ENCODE results near the gene IPP.
A peak's percentile ranks its signal among the peaks of the same experiment; 100 is the strongest.
"Not testable (repeated sequence)": the region's sequence is repeated elsewhere in the genome, so short reads cannot be mapped to it uniquely, and the experiment has no call there.

IPP gene

DNA sequence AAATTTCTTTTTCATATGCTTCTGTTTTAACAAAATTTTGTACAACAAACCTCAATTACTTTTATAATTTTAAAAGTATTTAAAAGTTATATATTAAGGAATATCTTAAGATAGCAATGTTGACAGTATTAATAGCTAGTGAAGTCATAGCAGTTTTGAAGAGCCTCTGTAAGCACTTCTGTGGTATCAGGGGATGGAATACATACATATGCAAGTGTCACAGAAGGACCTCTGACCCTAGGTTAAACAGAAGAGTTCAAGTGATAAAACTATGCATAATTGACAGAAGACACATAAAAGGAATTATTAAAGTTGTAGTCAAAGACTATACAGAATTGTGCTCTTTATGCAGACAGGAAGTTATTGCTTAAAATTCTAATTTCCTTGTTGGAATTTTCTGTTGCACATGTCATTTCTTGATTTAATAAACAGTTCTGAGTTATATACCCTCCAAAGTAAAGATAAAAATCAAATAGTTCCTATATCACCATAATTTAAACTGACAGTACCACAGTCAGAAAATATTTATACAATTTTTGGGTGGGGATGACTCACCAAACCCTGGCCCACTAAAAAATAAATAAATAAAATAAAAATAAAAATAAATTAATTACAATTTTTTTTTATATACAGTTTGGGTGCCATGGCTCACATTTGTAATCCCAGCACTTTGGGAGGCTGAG, 27.1 kb downstream of the IPP start:
- DNase-seq (no peak), ATAC-seq (replicated peaks) (no peak)
- Mint-ChIP-seq H3K4me1 (ENCODE audit: low read depth in 2 of 2) (no peaks in the 10 kb centered on the region), H3K4me3 (no peak overlapping the region), H3K9me3 (no peaks in the 10 kb centered on the region), H3K36me3 (ENCODE audit: insufficient read depth) (peaks cover 24% of the 10 kb centered on the region), H3K27ac (no peak overlapping the region), H3K27me3 (no peaks in the 10 kb centered on the region)

DNA sequence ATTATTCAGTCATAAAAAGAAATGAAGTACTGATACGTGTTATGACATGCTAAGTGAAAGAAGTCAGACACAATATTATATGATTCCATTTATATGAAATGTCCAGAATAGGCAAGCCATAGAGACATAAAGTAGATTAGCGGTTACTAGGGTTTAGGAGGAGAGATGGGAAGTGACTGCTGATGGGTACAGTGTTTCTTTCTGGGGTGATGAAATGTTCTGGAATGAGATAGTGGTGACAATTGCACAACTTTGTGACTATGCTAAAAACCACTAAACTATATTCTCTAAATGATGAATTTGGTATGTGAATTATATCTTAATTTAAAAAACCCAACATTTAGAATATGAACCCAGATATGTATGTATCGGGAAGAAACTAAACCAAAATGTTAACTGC, 27.6 kb downstream of the IPP start:
- Mint-ChIP-seq H3K27ac (no peak overlapping the region), H3K4me3 (no peak overlapping the region), H3K27me3 (no peaks in the 10 kb centered on the region), H3K36me3 (ENCODE audit: insufficient read depth) (peaks cover 24% of the 10 kb centered on the region), H3K4me1 (ENCODE audit: low read depth in 2 of 2) (no peaks in the 10 kb centered on the region), H3K9me3 (no peaks in the 10 kb centered on the region)
- no peak for DNase-seq
- ATAC-seq (replicated peaks), result no peak

GRCh38 chr1:45721207-45721606, 29.2 kb downstream of the IPP start:
- DNase-seq (no peak), ATAC-seq (replicated peaks) (no peak)
- no peaks in the 10 kb centered on the region for H3K4me1 Mint-ChIP-seq (ENCODE audit: low read depth in 2 of 2)
- H3K27ac Mint-ChIP-seq, result no peak overlapping the region
- no peak overlapping the region for H3K4me3 Mint-ChIP-seq
- H3K9me3 Mint-ChIP-seq, result no peaks in the 10 kb centered on the region
- peaks cover 19% of the 10 kb centered on the region for H3K36me3 Mint-ChIP-seq (ENCODE audit: insufficient read depth)
- H3K27me3 Mint-ChIP-seq, result no peaks in the 10 kb centered on the region

DNA sequence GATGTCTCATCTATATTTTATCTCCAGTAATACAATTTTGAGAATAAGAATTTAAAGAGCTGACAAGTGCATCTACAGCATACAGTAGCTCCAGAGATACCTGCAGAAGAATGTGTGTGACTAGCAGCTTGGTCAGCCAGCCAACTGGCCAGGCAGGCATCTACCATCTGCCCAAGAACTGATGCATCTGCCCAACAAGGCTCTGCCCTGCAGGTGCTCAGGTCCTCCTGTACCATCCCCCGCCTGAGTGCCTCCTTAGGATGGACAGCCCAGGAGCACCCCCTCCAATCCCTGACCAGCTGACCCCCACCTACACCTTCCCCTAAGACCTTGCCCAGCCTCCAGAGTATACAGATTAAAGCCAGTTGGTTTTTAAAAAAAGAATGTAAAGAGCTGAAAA, 32.2 kb downstream of the IPP start:
- H3K9me3 Mint-ChIP-seq, result no peaks in the 10 kb centered on the region
- peaks cover 37% of the 10 kb centered on the region for H3K36me3 Mint-ChIP-seq (ENCODE audit: insufficient read depth)
- H3K27me3 Mint-ChIP-seq, result no peaks in the 10 kb centered on the region
- ATAC-seq (replicated peaks) (no peak), DNase-seq (no peak)
- no peaks in the 10 kb centered on the region for H3K4me1 Mint-ChIP-seq (ENCODE audit: low read depth in 2 of 2)
- H3K27ac Mint-ChIP-seq, result no peak overlapping the region
- H3K4me3 Mint-ChIP-seq, result no peak overlapping the region

DNA sequence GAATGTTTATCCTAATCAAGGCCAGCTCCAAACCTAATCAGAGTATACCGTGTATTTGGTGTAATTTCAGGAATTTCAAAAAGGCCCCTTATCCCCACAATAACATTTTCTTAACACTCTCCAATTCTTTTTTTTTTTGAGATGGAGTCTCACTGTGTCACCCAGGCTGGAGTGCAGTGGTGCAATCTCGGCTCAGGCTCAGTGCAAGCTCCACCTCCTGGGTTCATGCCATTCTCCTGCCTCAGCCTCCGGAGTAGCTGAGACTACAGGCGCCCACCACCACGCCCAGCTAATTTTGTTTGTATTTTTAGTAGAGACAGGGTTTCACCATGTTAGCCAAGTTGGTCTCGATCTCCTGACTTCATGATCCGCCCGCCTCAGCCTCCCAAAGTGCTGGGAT, 33.1 kb downstream of the IPP start:
- not testable (repeated sequence) for H3K27ac Mint-ChIP-seq; H3K4me1 Mint-ChIP-seq (ENCODE audit: low read depth in 2 of 2); ATAC-seq (replicated peaks); H3K4me3 Mint-ChIP-seq; H3K9me3 Mint-ChIP-seq; H3K27me3 Mint-ChIP-seq; DNase-seq
- H3K36me3 Mint-ChIP-seq (ENCODE audit: insufficient read depth), result peaks cover 44% of the 10 kb centered on the region

GRCh38 chr1:45716700-45717099, 33.8 kb downstream of the IPP start:
- no peak for DNase-seq
- Mint-ChIP-seq H3K27me3 (no peaks in the 10 kb centered on the region), H3K4me3 (no peak overlapping the region), H3K27ac (no peak overlapping the region), H3K36me3 (ENCODE audit: insufficient read depth) (peaks cover 51% of the 10 kb centered on the region), H3K4me1 (ENCODE audit: low read depth in 2 of 2) (no peaks in the 10 kb centered on the region), H3K9me3 (no peaks in the 10 kb centered on the region)
- ATAC-seq (replicated peaks), result no peak

DNA sequence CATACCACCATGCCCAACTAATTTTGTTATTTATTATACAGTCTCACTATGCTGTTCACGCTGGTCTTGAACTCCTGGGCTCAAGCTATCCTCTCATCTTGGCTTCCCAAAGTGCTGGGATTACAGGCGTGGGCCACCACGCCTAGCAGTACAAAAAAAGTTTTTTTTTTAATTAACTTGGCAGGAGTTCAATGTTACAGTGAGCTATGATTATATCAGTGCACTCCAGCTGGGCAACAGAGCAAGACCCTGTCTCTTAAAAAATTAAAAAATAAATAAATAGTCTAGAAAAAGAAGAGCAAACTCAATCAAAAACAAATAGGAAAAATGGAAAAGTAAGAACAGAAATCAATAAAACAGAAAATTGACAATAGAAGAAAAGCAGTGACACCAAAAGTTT, 36.7 kb downstream of the IPP start:
- Mint-ChIP-seq H3K27ac (no peak overlapping the region), H3K27me3 (no peaks in the 10 kb centered on the region), H3K9me3 (no peaks in the 10 kb centered on the region), H3K4me1 (ENCODE audit: low read depth in 2 of 2) (no peaks in the 10 kb centered on the region), H3K36me3 (ENCODE audit: insufficient read depth) (peaks cover 65% of the 10 kb centered on the region), H3K4me3 (no peak overlapping the region)
- DNase-seq, result no peak
- ATAC-seq (replicated peaks), result no peak

GRCh38 chr1:45704637-45705036, 45.8 kb downstream of the IPP start:
- no peak for ATAC-seq (replicated peaks)
- no peaks in the 10 kb centered on the region for H3K27me3 Mint-ChIP-seq
- no peaks in the 10 kb centered on the region for H3K4me1 Mint-ChIP-seq (ENCODE audit: low read depth in 2 of 2)
- no peak overlapping the region for H3K27ac Mint-ChIP-seq
- peaks cover 17% of the 10 kb centered on the region for H3K36me3 Mint-ChIP-seq (ENCODE audit: insufficient read depth)
- no peak for DNase-seq
- H3K4me3 Mint-ChIP-seq, result no peak overlapping the region
- H3K9me3 Mint-ChIP-seq, result peaks cover 0 to 2% of the 10 kb centered on the region in 2 donors

- no peaks in the 10 kb centered on the region for H3K27me3 Mint-ChIP-seq
- H3K4me3 Mint-ChIP-seq, result no peak overlapping the region
- no peak overlapping the region for H3K27ac Mint-ChIP-seq
- H3K4me1 Mint-ChIP-seq (ENCODE audit: low read depth in 2 of 2), result peaks cover 5 to 9% of the 10 kb centered on the region in 2 donors
- H3K36me3 Mint-ChIP-seq (ENCODE audit: insufficient read depth), result peaks cover 48% of the 10 kb centered on the region
- ATAC-seq (replicated peaks) (no peak), DNase-seq (no peak)
- H3K9me3 Mint-ChIP-seq, result no peaks in the 10 kb centered on the region
Observed at GRCh38 chr1:45694823-45695222, 55.6 kb downstream of the IPP start.

DNA sequence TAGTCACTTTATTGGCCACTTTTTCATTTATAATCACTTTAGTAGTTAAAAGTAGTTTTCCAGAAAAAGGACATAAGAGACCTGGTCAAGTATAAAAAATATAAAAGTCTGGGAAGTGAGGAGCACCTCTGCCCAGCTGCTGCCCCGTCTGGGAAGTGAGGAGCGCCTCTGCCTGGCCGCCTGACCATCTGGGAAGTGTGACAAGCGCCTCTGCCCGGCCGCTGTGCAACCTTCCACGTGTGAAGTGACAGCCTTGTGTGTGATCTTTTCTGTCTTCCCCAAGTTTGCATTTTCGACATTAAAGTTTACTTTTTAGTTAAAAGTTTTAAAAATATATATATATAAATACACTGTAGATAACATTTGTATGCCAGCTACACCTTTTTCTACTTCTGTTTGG, 56.6 kb downstream of the IPP start:
- ATAC-seq (replicated peaks); H3K27ac Mint-ChIP-seq; H3K27me3 Mint-ChIP-seq; DNase-seq; H3K9me3 Mint-ChIP-seq; H3K4me3 Mint-ChIP-seq: not testable (repeated sequence)
- peaks cover 49% of the 10 kb centered on the region for H3K36me3 Mint-ChIP-seq (ENCODE audit: insufficient read depth)
- H3K4me1 Mint-ChIP-seq (ENCODE audit: low read depth in 2 of 2), result peaks cover 9 to 13% of the 10 kb centered on the region in 2 donors

- H3K36me3 Mint-ChIP-seq (ENCODE audit: insufficient read depth), result peaks cover 45% of the 10 kb centered on the region
- no peaks in the 10 kb centered on the region for H3K27me3 Mint-ChIP-seq
- H3K9me3 Mint-ChIP-seq, result no peaks in the 10 kb centered on the region
- peaks cover 37 to 39% of the 10 kb centered on the region in 2 donors for H3K4me1 Mint-ChIP-seq (ENCODE audit: low read depth in 2 of 2)
- H3K27ac Mint-ChIP-seq, result peak within 1 kb of the TSS; percentile 97 to 99
- DNase-seq (peak; percentile 74 to 83 (median 76)), ATAC-seq (replicated peaks) (peak; percentile 7)
- peak within 1 kb of the TSS; percentile 100 for H3K4me3 Mint-ChIP-seq
Observed at GRCh38 chr1:45687754-45688740, 62.4 kb downstream of the IPP start, which contains the start of gene TMEM69. TMEM69 (plus strand) TSS chr1:45688181; CDS start chr1:45691069, 2,888 bp downstream.

- Mint-ChIP-seq H3K4me1 (ENCODE audit: low read depth in 2 of 2) (peaks cover 41 to 42% of the 10 kb centered on the region in 2 donors), H3K9me3 (no peaks in the 10 kb centered on the region), H3K27me3 (no peaks in the 10 kb centered on the region), H3K36me3 (ENCODE audit: insufficient read depth) (peaks cover 44% of the 10 kb centered on the region), H3K4me3 (peak overlapping the region; percentile 100), H3K27ac (peak overlapping the region; percentile 97 to 99)
- peak; percentile 81 for ATAC-seq (replicated peaks)
- DNase-seq, result peak; percentile 91 to 95 (median 93)
Observed at GRCh38 chr1:45687014-45687753, 63.3 kb downstream of the IPP start.

GRCh38 chr1:45686288-45687013, 64.0 kb downstream of the IPP start, which contains the start of gene GPBP1L1:
GPBP1L1 (minus strand) TSS chr1:45686533; CDS start chr1:45659087, 27,446 bp downstream.
- ATAC-seq (replicated peaks) (peak; percentile 67), DNase-seq (peak; percentile 97 to 98 (median 98))
- H3K4me1 Mint-ChIP-seq (ENCODE audit: low read depth in 2 of 2), result peaks cover 41 to 46% of the 10 kb centered on the region in 2 donors
- H3K27me3 Mint-ChIP-seq, result no peaks in the 10 kb centered on the region
- peaks cover 37% of the 10 kb centered on the region for H3K36me3 Mint-ChIP-seq (ENCODE audit: insufficient read depth)
- H3K27ac Mint-ChIP-seq, result peak within 1 kb of the TSS; percentile 97 to 99
- peak within 1 kb of the TSS; percentile 100 for H3K4me3 Mint-ChIP-seq
- no peaks in the 10 kb centered on the region for H3K9me3 Mint-ChIP-seq
